Skeletal muscle satellite cell (primary cell): ENCODE data around the gene PHF14.

Experiments
- H3K27me3 ChIP-seq: 2 replicates; pipeline ENCODE4 v1.7.0; 2013; ENCODE audit warnings: low read length; ENCODE audit not compliant: control insufficient read depth, insufficient read depth
- H3K36me3 ChIP-seq: 2 replicates; pipeline ENCODE4 v1.7.0; 2013; ENCODE audit warnings: mild to moderate bottlenecking, control low read depth, low read length; ENCODE audit not compliant: insufficient read depth
- H3K4me1 ChIP-seq: 2 replicates; pipeline ENCODE4 v1.7.0; 2013; ENCODE audit warnings: low read length; ENCODE audit not compliant: control insufficient read depth, insufficient read depth
- H3K4me2 ChIP-seq: 2 replicates; pipeline ENCODE4 v1.7.0; 2013; ENCODE audit warnings: mild to moderate bottlenecking, low read length
- H3K4me3 ChIP-seq: 2 replicates; pipeline ENCODE4 v1.7.0; 2013; ENCODE audit warnings: low read length
- H3K9ac ChIP-seq: 2 replicates; pipeline ENCODE4 v1.7.0; 2013; ENCODE audit warnings: mild to moderate bottlenecking, low read depth, low read length, moderate library complexity
- H3K9me3 ChIP-seq: replicated peaks from 2 replicates; pipeline ENCODE4 v1.7.0; 2013; ENCODE audit warnings: mild to moderate bottlenecking, control low read depth, low read length

The PHF14 gene

GRCh38 chr7:11196143-11196542 is 222.5 kb downstream of the PHF14 start:
- Histone ChIP-seq H3K4me3 (no peak overlapping the region), H3K9me3 (no peaks in the 10 kb centered on the region), H3K4me2 (no peak overlapping the region), H3K9ac (no peak overlapping the region), H3K4me1 (peaks cover 11% of the 10 kb centered on the region), H3K36me3 (no peaks in the 10 kb centered on the region), H3K27me3 (no peaks in the 10 kb centered on the region)

DNA sequence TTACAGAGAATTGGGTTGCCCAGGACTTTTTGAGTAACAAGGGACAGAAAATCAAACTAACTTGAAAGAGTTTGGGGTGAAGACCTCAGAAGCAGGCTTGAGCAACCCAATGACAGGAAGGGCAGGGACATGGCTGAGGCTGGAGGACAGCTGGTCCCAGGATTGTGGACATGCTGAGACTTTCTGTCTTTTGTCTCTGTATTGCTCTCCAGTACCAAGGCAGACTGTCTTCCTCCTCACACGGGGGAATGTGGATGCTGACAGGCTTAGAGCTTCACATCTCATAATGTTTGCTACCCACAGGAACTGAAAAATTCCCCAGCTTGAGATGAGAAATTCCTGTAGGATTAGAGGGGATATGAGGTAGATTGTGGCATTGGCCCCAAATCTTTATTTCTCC is 229.6 kb downstream of the PHF14 start:
- Histone ChIP-seq H3K36me3 (no peaks in the 10 kb centered on the region), H3K4me3 (no peak overlapping the region), H3K9ac (no peak overlapping the region), H3K27me3 (no peaks in the 10 kb centered on the region), H3K4me2 (no peak overlapping the region), H3K4me1 (no peaks in the 10 kb centered on the region), H3K9me3 (no peaks in the 10 kb centered on the region)

- Histone ChIP-seq H3K9ac (no peak overlapping the region), H3K36me3 (no peaks in the 10 kb centered on the region), H3K4me3 (no peak overlapping the region), H3K4me1 (no peaks in the 10 kb centered on the region), H3K9me3 (no peaks in the 10 kb centered on the region), H3K4me2 (no peak overlapping the region), H3K27me3 (no peaks in the 10 kb centered on the region)
Observed at GRCh38 chr7:11203683-11204082, 230.0 kb downstream of the PHF14 start.

- no peak overlapping the region for H3K9ac ChIP-seq
- no peaks in the 10 kb centered on the region for H3K9me3 ChIP-seq
- H3K4me2 ChIP-seq = no peak overlapping the region
- no peaks in the 10 kb centered on the region for H3K27me3 ChIP-seq
- H3K36me3 ChIP-seq = no peaks in the 10 kb centered on the region
- H3K4me1 ChIP-seq = no peaks in the 10 kb centered on the region
- no peak overlapping the region for H3K4me3 ChIP-seq
Observed at GRCh38 chr7:11206177-11206899, 232.7 kb downstream of the PHF14 start.

DNA sequence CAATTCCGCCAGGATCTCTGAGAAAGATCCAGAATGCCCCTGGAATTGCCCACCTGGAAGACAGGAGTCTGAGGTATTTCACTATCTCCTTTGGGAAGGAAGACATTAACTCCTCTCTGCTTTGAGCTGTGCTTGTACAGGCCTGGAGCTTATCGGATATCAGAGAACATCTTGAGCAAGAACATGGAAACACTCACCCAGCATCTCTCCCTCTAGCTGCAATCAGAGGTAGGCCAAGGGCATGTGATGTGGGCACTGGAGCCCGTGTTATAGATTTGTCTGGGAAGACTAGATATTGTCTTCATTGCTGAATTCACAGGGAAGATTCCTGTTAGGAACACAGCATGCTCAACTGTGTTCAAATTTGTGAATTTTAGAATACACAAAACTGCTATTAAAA is 233.9 kb downstream of the PHF14 start:
- Histone ChIP-seq H3K9ac (no peak overlapping the region), H3K36me3 (no peaks in the 10 kb centered on the region), H3K27me3 (no peaks in the 10 kb centered on the region), H3K4me2 (no peak overlapping the region), H3K4me3 (no peak overlapping the region), H3K9me3 (no peaks in the 10 kb centered on the region), H3K4me1 (no peaks in the 10 kb centered on the region)

- Histone ChIP-seq H3K36me3 (no peaks in the 10 kb centered on the region), H3K9me3 (no peaks in the 10 kb centered on the region), H3K9ac (no peak overlapping the region), H3K4me2 (no peak overlapping the region), H3K4me1 (no peaks in the 10 kb centered on the region), H3K27me3 (no peaks in the 10 kb centered on the region), H3K4me3 (no peak overlapping the region)
Observed at GRCh38 chr7:11208883-11209465, 235.3 kb downstream of the PHF14 start.

GRCh38 chr7:11210374-11210773 is 236.7 kb downstream of the PHF14 start:
- no peaks in the 10 kb centered on the region for H3K36me3 ChIP-seq
- H3K4me1 ChIP-seq = no peaks in the 10 kb centered on the region
- no peak overlapping the region for H3K9ac ChIP-seq
- no peaks in the 10 kb centered on the region for H3K9me3 ChIP-seq
- H3K27me3 ChIP-seq = no peaks in the 10 kb centered on the region
- H3K4me2 ChIP-seq = no peak overlapping the region
- H3K4me3 ChIP-seq = no peak overlapping the region

DNA sequence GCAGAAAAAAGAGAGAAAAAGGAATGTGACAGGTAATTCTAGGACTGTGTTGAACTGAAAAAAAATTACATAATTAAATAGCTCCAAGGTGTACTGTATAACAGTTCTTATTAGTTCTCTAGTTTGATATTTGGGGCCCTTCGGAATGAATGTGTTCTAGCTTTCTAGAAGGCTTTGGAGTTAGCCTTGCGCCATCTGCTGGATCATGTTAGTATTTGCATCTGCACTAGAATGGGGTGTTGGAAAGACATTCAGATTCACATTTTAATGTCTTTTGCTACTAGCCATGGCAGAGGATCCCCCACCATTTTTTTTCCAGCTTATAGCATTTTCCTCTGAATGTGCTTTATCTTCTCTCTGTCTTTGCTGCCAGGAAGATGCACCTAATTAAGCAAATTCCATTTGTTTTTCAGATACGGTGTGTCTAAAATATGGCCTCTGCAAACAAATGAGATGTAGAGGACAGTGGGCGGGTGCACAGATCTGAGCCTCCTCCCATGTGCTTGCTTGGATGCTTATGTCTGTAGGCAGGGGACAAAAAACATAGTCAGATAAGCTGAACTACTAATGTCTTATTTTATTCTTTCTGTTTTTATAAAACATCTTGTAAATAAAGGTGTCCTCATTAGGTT is 238.5 kb downstream of the PHF14 start:
- Histone ChIP-seq H3K4me2 (peak overlapping the region; percentile 58), H3K4me1 (no peaks in the 10 kb centered on the region), H3K4me3 (no peak overlapping the region), H3K9ac (no peak overlapping the region), H3K27me3 (no peaks in the 10 kb centered on the region), H3K9me3 (no peaks in the 10 kb centered on the region), H3K36me3 (no peaks in the 10 kb centered on the region)

- Histone ChIP-seq H3K4me3 (no peak overlapping the region), H3K9me3 (no peaks in the 10 kb centered on the region), H3K4me1 (no peaks in the 10 kb centered on the region), H3K27me3 (no peaks in the 10 kb centered on the region), H3K9ac (no peak overlapping the region), H3K36me3 (no peaks in the 10 kb centered on the region), H3K4me2 (no peak overlapping the region)
Observed at GRCh38 chr7:11212816-11213215, 239.1 kb downstream of the PHF14 start.

DNA sequence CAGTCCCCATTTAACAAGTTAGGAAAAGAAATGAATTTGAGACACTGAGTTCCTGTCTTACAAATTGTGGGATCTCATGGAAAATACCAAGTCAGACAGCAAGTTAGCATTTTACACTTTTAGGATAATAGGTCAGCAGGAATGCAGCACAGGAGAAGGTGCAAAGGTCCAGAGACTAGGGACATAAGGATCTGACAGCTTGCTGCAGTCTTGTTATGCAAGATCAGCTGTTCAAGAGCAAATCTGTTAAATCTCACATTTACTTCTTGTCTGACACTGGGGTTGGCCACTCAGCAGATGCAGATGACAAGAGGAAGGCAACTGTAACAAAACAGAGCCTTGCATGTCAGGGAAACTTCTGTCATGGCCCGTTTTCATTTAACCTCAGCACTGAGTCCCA is 239.6 kb downstream of the PHF14 start:
- no peak overlapping the region for H3K4me2 ChIP-seq
- H3K4me3 ChIP-seq = no peak overlapping the region
- H3K9ac ChIP-seq = no peak overlapping the region
- no peaks in the 10 kb centered on the region for H3K4me1 ChIP-seq
- no peaks in the 10 kb centered on the region for H3K9me3 ChIP-seq
- H3K27me3 ChIP-seq = no peaks in the 10 kb centered on the region
- H3K36me3 ChIP-seq = no peaks in the 10 kb centered on the region

- H3K27me3 ChIP-seq = no peaks in the 10 kb centered on the region
- H3K4me1 ChIP-seq = no peaks in the 10 kb centered on the region
- no peak overlapping the region for H3K4me3 ChIP-seq
- no peaks in the 10 kb centered on the region for H3K9me3 ChIP-seq
- no peak overlapping the region for H3K4me2 ChIP-seq
- H3K36me3 ChIP-seq = no peaks in the 10 kb centered on the region
- no peak overlapping the region for H3K9ac ChIP-seq
Observed at GRCh38 chr7:11216276-11216675, 242.6 kb downstream of the PHF14 start.
